Suppressor macrophage treated with lipopolysaccharide for 1 hour (primary cell): ENCODE measurements around the gene VAPA.
A peak's percentile ranks its signal among the peaks of the same experiment; 100 is the strongest.

Experiments
- DNase-seq, 3 donors: peaks; one replicate each; pipeline ENCODE4 v3.0.0-alpha.2; 2020 to 2022

VAPA gene

GRCh38 chr18:9944805-9945204, 31.0 kb downstream of the VAPA start:
- no peak for DNase-seq

DNA sequence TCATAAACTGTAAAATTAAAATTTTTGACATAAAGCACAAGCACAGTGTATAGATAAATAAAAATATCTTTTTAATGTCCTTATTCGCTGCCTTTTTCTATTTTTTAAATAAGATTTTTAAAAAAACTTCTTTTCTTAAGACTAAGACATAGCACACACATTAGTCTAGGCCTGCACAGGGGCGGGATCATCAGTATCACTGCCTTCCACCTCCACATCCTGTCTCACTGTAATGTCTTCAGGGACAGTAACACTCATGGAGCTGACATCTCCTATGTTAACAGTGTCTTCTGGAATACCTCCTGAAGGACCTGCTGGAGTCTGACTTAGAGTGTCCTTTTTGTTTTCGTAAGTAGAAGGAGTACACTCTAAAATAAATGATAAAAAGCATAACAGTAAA, 33.0 kb downstream of the VAPA start:
- DNase-seq = no peak

DNA sequence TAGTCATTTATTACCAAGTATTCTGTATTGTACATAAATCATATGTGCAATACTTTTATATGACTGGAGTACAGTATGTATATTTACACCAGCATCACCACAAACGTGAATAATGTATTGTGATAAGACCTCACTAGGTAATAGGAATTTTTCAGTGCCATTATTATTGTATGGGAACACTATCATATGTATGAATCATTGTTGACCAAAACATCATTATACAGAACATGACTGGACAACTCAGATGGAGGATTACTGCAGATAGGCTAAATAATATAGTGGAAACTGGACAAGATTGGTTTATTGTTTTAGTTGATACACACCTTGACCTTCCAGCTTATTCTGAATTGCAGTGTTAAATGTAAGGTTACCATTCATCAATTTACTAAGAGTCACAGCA, 33.4 kb downstream of the VAPA start:
- DNase-seq = no peak

- DNase-seq = no peak
These were observed 35.5 kb downstream of the VAPA start for GRCh38 chr18:9949315-9949714.

DNA sequence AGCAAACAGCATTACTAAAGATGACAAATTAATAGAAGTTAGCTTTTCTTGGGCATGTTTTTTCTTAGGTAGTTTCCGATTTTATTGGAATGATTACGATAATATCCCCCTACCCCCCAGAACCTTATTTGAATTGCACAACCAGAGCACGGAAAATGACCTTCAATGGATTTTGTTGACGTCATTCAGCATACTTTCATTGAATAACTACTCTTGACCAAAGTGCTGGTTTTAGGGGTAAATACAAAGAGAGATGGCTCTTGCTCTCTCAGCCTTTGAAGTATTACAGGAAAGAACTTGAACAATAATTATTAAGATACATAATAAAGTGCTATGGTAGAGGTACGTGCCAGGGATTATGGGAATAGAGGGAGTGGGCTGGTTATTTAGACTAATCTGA, 36.0 kb downstream of the VAPA start:
- DNase-seq = peak in 1 of 3 donors; percentile 30

DNA sequence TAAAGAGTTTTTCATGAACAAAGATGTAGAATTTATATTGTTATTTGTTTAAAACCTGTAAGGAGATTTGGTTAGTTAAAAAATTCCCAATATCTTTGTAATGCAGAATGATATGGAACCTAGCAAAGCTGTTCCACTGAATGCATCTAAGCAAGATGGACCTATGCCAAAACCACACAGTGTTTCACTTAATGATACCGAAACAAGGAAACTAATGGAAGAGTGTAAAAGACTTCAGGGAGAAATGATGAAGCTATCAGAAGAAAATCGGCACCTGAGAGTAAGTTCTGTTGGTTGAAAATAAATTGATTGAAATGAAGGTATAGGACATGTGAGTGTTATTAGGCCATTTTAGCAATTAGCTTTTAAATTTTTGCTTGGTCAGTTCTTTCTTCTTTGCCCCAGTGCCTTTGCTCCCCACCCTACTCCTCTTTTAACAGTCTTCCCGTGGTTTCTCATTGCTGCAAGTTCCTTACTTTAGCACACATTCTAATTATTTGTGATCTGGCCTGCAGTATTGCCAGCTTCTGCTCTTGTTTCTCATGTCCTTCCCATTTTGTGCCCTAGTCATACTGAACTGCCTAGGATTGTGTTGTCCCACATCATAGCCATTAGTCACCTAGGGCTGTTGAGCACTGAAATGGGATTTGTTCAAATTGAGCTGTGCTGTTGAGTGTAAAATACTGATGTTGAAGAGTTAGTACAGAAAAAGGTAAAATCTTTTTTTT, 36.6 kb downstream of the VAPA start:
- DNase-seq = peak; percentile 48 to 69 (median 52)

GRCh38 chr18:9951022-9951859, 37.4 kb downstream of the VAPA start:
- peak; percentile 56 to 59 (median 58) for DNase-seq

- DNase-seq = peak; percentile 41 to 82 (median 41)
These were observed 39.0 kb downstream of the VAPA start for GRCh38 chr18:9952633-9953416.

DNA sequence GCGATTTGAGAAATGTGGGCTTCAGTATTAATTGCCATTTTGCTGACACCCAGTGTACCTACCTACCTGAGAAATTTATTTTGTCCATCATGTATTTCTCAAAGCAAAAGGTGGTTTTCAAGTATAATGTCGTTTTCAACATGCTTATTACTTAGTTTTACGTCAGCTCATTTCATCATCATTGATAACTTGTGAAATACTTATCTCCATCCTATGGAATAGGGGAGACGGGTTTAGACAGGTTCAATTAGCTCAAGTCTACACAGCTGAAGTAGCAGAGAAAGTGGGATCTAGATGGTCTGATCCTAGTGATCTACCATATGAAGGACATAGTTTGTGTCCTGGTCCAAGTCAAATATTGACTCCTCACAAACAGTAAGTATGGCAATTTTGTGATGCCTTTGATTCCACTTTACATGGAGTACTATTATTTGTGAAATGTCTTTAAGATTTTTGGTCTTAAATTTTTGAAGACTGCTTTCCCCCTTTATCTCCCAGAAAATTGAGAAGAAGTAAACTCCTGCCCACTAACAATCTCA, 45.1 kb downstream of the VAPA start:
- no peak for DNase-seq

GRCh38 chr18:9959564-9959963, 45.7 kb downstream of the VAPA start:
- DNase-seq = no peak

- DNase-seq = no peak
These were observed 46.6 kb downstream of the VAPA start for GRCh38 chr18:9960258-9960904.

DNA sequence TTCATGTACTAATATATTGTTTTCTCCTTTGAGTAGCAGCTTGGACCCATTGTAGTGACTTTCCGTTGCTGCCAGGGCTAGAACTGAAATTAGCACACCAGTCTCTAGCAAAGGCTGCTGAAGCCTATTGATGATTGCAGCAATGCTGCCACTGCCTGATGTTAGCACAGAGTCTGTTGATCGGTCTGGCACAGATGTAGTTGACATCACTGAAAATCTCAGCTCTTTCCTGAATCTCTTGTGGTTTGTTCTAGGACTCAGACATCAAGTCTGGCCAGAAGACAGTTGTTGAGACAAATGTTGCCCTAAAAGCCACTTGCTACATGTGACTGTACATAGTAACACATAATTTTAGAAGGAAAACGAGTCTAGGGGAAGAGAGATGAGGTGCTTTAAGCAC, 47.2 kb downstream of the VAPA start:
- no peak for DNase-seq

GRCh38 chr18:9965711-9966624, 52.2 kb downstream of the VAPA start:
- DNase-seq = no peak

DNA sequence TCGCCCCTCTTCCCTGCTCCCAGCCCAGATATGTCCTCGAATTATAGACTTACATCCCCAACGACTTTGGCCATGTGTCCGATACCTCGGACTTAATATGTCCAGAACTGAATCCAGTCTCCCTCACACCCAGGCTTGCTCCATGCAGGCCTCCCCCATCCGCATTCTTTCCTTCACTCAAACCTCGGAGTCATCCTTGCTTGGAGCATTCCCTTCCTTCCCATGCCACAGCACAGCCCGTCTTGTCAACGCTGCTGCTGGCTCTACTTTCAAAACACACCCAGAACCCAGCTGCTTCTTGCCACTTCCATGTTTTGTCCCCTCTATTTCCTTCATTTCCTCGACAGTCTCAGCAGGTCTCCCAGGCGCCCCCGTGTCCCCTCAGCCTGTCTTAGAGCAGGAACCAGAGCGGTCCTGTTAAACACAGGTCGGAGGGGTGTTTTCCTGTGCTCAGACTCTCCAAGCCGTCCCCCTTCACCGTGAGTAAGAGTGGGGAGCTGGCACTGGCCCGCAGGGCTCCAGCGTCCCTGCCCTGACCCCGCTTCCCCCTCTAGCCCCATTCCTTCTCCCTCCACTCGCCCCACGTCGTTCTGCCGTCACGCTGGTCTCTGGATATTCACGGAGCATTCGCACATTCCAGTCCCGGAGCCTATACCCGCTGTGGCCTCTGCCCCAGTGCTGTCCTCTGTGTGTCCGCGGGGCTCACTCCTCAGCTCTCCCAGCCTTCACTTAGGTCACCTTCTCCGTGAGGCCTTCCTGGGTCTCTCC, 54.4 kb downstream of the VAPA start:
- peak in 1 of 3 donors; percentile 23 for DNase-seq

- peak in 1 of 3 donors; percentile 35 for DNase-seq
These were observed 55.4 kb downstream of the VAPA start for GRCh38 chr18:9969247-9969646.

DNA sequence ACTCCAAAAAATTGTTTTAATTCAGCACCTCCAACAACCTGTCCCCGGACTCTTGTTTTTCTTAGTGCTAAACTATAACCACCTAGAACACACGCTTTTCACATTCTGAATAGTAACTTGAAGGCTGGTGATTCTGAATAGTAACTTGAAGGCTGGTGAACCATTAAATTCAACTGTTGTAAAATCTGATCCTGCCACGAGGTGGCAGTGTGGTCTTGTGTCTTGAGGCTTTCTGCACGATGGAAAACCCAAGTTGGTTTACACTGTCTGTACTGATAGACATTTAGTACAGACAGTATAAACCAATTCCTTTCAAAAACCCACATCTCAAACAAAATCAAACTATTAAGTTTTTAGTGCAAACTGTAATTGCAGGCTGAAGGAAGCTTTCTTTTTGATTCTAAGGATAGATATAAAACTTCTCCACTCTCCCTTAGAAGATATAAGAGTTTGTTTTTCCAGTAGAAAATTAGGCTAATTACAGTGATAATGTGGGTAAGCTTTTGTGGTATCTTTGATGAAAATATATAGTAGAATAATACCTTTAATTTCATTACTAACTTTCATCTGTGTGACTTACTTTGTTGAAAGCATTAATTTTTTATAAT, 57.6 kb downstream of the VAPA start:
- DNase-seq = peak; percentile 87 to 94 (median 89)

GRCh38 chr18:9973470-9973869, 59.7 kb downstream of the VAPA start:
- DNase-seq = no peak

GRCh38 chr18:9974279-9974915, 60.6 kb downstream of the VAPA start:
- no peak for DNase-seq

DNA sequence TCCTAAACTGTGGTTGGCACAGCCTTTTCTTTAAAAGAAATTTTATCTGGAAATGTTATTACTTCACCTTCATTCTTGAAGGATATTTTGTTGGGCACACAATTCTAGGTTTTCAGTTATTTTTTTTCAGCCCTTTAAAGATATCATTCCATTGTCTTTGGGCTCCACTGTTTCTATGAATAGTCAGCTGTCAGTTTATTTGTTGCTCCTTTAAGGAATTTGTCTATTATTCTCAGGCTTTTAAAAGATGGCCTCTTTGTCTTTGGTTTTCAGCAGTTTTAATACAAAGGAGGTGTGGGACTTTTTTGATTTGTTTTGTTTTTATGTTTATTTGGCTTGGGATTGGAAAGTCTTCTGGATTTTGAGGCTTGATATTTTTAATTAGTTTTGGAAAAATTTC, 61.8 kb downstream of the VAPA start:
- DNase-seq = no peak

- DNase-seq = peak; percentile 53 to 72 (median 63)
These were observed 68.9 kb downstream of the VAPA start for GRCh38 chr18:9982711-9983110.
